Cardiac fibroblast (primary cell): ENCODE results near the gene VEZT.
"Not testable (repeated sequence)": the region's sequence is repeated elsewhere in the genome, so short reads cannot be mapped to it uniquely, and the experiment has no call there.

ENCODE experiments used
- DNase-seq, 2 donors: peaks; one replicate each; pipeline versions ENCODE4 v3.0.0 to v3.0.0-alpha.2; 2010; ENCODE audit warnings: low read depth in 2 of 2
- H3K4me3 ChIP-seq, 2 donors: replicated peaks in 1 of 2; 1 replicate in 1 of 2; 2 replicates in 1 of 2; pipeline ENCODE4 v1.5.1; 2011; ENCODE audit warnings: low read depth in 2 of 2, low read length in 2 of 2, mild to moderate bottlenecking in 2 of 2, moderate library complexity in 1 of 2
- TF ChIP-seq, protein P1 (sequence below): IDR thresholded peaks from one replicate; pipeline ENCODE4 v1.5.1; 2011; ENCODE audit warnings: low read depth, mild to moderate bottlenecking, low read length, inconsistent platforms

VEZT gene

DNA sequence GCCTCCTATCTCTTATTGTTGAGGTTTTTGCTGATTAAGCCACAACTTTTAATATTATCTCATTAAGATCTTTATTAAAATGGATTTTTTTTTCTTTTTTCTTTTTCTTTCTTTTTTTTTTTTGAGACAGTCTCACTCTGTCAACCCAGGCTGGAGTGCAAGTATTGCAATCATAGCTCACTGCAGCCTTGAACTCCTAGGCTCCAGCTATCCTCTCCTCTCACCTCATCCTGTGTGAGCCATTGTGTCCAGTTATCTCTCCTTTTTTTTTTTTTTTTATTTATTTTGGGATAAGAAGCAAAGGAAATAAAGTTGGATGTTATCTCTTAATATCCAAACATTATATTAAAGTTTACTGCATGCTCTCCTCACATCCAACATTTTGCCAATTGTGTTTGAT, 12.7 kb downstream of the VEZT start:
- TF ChIP-seq, protein P1, sequence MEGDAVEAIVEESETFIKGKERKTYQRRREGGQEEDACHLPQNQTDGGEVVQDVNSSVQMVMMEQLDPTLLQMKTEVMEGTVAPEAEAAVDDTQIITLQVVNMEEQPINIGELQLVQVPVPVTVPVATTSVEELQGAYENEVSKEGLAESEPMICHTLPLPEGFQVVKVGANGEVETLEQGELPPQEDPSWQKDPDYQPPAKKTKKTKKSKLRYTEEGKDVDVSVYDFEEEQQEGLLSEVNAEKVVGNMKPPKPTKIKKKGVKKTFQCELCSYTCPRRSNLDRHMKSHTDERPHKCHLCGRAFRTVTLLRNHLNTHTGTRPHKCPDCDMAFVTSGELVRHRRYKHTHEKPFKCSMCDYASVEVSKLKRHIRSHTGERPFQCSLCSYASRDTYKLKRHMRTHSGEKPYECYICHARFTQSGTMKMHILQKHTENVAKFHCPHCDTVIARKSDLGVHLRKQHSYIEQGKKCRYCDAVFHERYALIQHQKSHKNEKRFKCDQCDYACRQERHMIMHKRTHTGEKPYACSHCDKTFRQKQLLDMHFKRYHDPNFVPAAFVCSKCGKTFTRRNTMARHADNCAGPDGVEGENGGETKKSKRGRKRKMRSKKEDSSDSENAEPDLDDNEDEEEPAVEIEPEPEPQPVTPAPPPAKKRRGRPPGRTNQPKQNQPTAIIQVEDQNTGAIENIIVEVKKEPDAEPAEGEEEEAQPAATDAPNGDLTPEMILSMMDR = no peak

DNA sequence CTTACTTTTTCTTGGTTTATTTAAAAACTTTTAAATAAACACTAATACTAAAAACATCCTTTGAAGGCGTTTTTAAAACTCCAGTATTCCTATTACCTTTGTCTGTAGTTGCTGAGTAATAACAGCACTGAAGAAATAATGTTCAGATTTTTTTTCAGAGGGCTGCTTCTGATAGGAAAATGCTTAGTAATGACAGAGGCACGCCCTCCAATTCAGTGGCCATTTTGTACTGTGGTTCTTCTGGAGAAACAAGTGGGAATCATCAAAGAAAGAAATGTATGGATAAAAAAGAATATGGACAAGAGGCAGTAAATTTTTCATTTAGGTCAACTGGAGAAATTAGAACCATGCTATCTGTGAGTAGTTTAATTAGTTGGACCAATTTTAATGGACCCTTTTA, 13.6 kb downstream of the VEZT start:
- TF ChIP-seq, protein P1 = no peak
- H3K4me3 ChIP-seq = no peak overlapping the region
- DNase-seq = peak; percentile 70 to 82

More for the DNA sequence above, 12.7 kb downstream of the VEZT start:
- H3K4me3 ChIP-seq = no peak overlapping the region
- DNase-seq = no peak

- DNase-seq, H3K4me3 ChIP-seq: not testable (repeated sequence)
Observed at GRCh38 chr12:95234187-95234586, 16.6 kb downstream of the VEZT start.

DNA sequence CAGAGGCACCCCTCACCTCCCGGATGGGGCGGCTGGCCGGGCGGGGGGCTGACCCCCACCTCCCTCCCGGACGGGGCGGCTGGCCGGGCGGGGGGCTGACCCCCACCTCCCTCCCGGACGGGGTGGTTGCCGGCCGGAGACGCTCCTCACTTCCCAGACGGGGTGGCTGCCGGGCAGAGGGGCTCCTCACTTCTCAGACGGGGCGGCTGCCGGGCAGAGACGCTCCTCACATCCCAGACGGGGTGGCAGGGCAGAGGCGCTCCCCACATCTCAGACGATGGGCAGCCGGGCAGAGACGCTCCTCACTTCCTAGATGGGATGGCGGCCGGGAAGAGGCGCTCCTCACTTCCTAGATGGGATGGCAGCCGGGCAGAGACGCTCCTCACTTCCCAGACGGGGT, 18.0 kb downstream of the VEZT start:
- not testable (repeated sequence) for DNase-seq, H3K4me3 ChIP-seq

GRCh38 chr12:95237315-95237714, 19.7 kb downstream of the VEZT start:
- no peak overlapping the region for H3K4me3 ChIP-seq
- DNase-seq = peak in 1 of 2 donors; percentile 30
- TF ChIP-seq, protein P1 = no peak

DNA sequence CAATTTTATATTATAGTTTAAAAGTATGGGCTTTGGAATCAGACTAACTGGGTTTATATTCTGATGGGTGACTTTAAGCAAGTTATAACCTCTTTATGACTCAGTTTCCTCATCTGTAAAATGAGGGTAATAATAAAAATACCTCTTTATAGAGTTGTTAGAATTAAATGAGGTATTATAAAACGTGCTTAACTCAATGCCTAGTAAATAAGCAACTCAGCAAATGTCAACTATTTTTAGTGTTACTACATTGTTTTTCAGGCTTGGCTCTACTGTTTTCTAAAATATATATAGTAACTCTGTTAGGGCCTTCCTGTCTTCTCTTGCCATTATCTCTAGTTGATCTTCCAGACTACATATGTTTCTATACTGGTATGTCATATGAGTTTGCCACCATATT, 20.5 kb downstream of the VEZT start:
- TF ChIP-seq, protein P1 = no peak
- H3K4me3 ChIP-seq = no peak overlapping the region
- no peak for DNase-seq

GRCh38 chr12:95239216-95239615, 21.6 kb downstream of the VEZT start:
- no peak overlapping the region for H3K4me3 ChIP-seq
- DNase-seq = no peak
- TF ChIP-seq, protein P1 = no peak

DNA sequence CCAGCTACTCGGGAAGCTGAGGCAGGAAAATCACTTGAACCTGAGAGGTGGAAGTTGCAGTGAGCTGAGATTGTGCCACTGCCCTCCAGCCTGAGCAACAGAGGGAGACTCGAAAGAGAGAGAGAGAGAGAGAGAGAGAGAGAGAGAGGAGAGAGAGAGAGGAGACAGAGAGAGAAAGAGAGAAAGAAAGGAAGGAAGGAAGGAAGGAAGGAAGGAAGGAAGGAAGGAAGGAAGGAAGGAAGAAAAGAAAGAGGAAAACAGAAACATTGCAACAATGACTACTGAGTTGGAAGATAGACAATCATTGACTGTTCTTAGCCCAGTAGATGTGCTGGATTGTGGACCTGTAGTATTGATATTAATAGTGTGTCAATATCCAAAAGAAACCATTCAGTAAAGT, 22.2 kb downstream of the VEZT start:
- H3K4me3 ChIP-seq, DNase-seq: not testable (repeated sequence)

DNA sequence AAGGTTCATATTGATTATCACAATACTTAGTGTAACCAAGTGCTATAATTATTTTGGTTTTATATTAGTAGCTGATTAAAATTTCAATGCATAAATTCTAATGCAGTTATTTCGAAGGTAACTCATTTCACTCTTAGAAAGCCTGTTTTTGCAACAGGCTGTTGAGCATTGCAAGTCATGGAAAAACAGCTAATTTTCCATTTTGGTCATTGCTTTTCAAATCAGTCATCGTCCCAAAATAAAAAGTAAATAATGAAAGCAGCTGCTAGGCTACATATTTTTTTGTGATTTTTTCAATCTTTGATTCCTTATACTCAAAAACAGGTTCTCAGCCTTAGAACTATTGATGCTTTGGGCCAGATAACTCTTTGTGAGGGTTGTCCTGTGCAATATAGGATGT, 22.9 kb downstream of the VEZT start:
- DNase-seq = no peak
- TF ChIP-seq, protein P1 = no peak
- H3K4me3 ChIP-seq = no peak overlapping the region

- DNase-seq, H3K4me3 ChIP-seq: not testable (repeated sequence)
Observed at GRCh38 chr12:95241138-95241537, 23.5 kb downstream of the VEZT start.
